H1 (cell line): ENCODE data around the gene ADAM23. TPM values are rescaled to one million over a fixed set of nuclear protein-coding genes. Genes with fewer than 3 reads are reported as not detected.

Experiments
- CBX5 ChIP-seq: fragments of 300-800, 300-1000 bp; sonication (generic); IDR thresholded peaks from 2 replicates; pipeline ENCODE4 v1.7.1; 2016; ENCODE audit warnings: antibody characterized with exemption, low read length, low read depth
- CBX8 ChIP-seq: fragments of 300-800, 300-1000 bp; sonication (generic); IDR thresholded peaks from 2 replicates; pipeline ENCODE4 v1.7.1; 2016; ENCODE audit warnings: low read depth, low read length, borderline replicate concordance
- CHD1 ChIP-seq: IDR thresholded peaks from 2 replicates; pipeline ENCODE4 v1.6.1; 2012; ENCODE audit warnings: low read depth, low read length, improper control_type of control experiment
- EZH2 ChIP-seq: fragments of 200-600 bp; sonication (generic); IDR thresholded peaks from 2 replicates; pipeline ENCODE4 v1.7.1; 2012; ENCODE audit warnings: low read depth, mild to moderate bottlenecking, moderate library complexity, low read length, inconsistent platforms; ENCODE audit not compliant: severe bottlenecking
- HDAC2 ChIP-seq, 2 experiments: fragments of 300-600 bp in 1 of 2; sonication (generic) in 1 of 2; IDR thresholded peaks; 2 replicates each; pipeline ENCODE4 v1.6.1; 2011 to 2012; ENCODE audit warnings: low read depth in 2 of 2, low read length in 2 of 2, mild to moderate bottlenecking in 2 of 2, moderate library complexity in 2 of 2, borderline replicate concordance in 1 of 2, inconsistent platforms in 1 of 2
- POU5F1 ChIP-seq: IDR thresholded peaks from 2 replicates; pipeline ENCODE4 v1.6.1; 2011; ENCODE audit warnings: low read depth, mild to moderate bottlenecking, low read length, moderate library complexity
- RAD21 ChIP-seq, 2 experiments: IDR thresholded peaks in 1 of 2; conservative IDR thresholded peaks in 1 of 2; 2 replicates each; pipeline ENCODE4 v1.6.1; 2011; ENCODE audit warnings: low read depth in 2 of 2, low read length in 2 of 2, improper control_type of control experiment in 1 of 2, inconsistent platforms in 1 of 2, mild to moderate bottlenecking in 1 of 2, moderate library complexity in 1 of 2
- SAP30 ChIP-seq: fragments of 300-600 bp; sonication (generic); IDR thresholded peaks from 2 replicates; pipeline ENCODE4 v1.7.1; 2012; ENCODE audit warnings: low read length, moderate library complexity, mild to moderate bottlenecking, inconsistent platforms; ENCODE audit not compliant: insufficient read depth, insufficient replicate concordance
- SIX5 ChIP-seq: IDR thresholded peaks from 2 replicates; pipeline ENCODE4 v1.6.1; 2011; ENCODE audit warnings: mild to moderate bottlenecking, low read depth, low read length
- SP4 ChIP-seq: IDR thresholded peaks from 2 replicates; pipeline ENCODE4 v1.6.1; 2012; ENCODE audit warnings: low read length, inconsistent platforms
- SRF ChIP-seq: IDR thresholded peaks from 2 replicates; pipeline ENCODE4 v1.6.1; 2011; ENCODE audit warnings: mild to moderate bottlenecking, low read depth, low read length, moderate library complexity
- TAF7 ChIP-seq: optimal IDR thresholded peaks from 2 replicates; pipeline ENCODE3; 2011; ENCODE audit warnings: low read depth, mild to moderate bottlenecking, inconsistent platforms, low read length, moderate library complexity, borderline replicate concordance
- TEAD4 ChIP-seq: IDR thresholded peaks from 2 replicates; pipeline ENCODE4 v1.6.1; 2012; ENCODE audit warnings: low read depth, low read length, inconsistent platforms, mixed read lengths
- ZNF274 ChIP-seq: IDR thresholded peaks from 2 replicates; pipeline ENCODE4 v1.7.0; 2012; ENCODE audit warnings: low read length, borderline replicate concordance; ENCODE audit errors: extremely low read depth
- polyA plus RNA-seq, 7 experiments: library from polyadenylated mRNA; depleted of rRNA in 3 of 7; stranded (reverse) in 5 of 7; unstranded in 2 of 7; fragments of >200 nt in 5 of 7; fragments of 200-250 nt in 2 of 7; gene quantifications; 1 replicate in 5 of 7; 2 replicates in 1 of 7; 4 replicates in 1 of 7; pipeline versions ENCODE4 v1.2.1 to v1.2.3, GENCODE V29; 2011 to 2013; ENCODE audit warnings: missing spikeins in 2 of 7, mixed read lengths in 2 of 7
- total RNA-seq: library from RNA; stranded (reverse); fragmentation: NEBNext Ultra II Directional; extraction: Animal tissue kit (Norgen Biotek cat#: 25700); gene quantifications from 2 replicates; pipeline ENCODE4 v1.2.1, GENCODE V29; 2021
- TF ChIP-seq, protein P1 (sequence below): IDR thresholded peaks from 2 replicates; pipeline ENCODE4 v1.6.1; 2012; ENCODE audit warnings: low read length, inconsistent platforms
- TF ChIP-seq, protein P2 (sequence below), 3 experiments: IDR thresholded peaks; 1 replicate in 2 of 3; 2 replicates in 1 of 3; pipeline versions ENCODE4 v1.5.1 to v1.6.1; 2011; ENCODE audit warnings: low read length in 3 of 3, mild to moderate bottlenecking in 3 of 3, inconsistent platforms in 2 of 3, low read depth in 1 of 3, moderate library complexity in 1 of 3; ENCODE audit not compliant: insufficient read depth in 1 of 3; ENCODE audit errors: control extremely low read depth in 1 of 3
- TF ChIP-seq, protein P3 (sequence below): IDR thresholded peaks from 2 replicates; pipeline ENCODE4 v1.6.1; 2011; ENCODE audit warnings: low read length, improper control_type of control experiment

Gene ADAM23
- total and polyA plus RNA-seq, 2 of the 8 experiments (the other 6 are each of a cell fraction or from before 2014, with no cell fraction given), result 9.9 to 20.8 TPM

DNA sequence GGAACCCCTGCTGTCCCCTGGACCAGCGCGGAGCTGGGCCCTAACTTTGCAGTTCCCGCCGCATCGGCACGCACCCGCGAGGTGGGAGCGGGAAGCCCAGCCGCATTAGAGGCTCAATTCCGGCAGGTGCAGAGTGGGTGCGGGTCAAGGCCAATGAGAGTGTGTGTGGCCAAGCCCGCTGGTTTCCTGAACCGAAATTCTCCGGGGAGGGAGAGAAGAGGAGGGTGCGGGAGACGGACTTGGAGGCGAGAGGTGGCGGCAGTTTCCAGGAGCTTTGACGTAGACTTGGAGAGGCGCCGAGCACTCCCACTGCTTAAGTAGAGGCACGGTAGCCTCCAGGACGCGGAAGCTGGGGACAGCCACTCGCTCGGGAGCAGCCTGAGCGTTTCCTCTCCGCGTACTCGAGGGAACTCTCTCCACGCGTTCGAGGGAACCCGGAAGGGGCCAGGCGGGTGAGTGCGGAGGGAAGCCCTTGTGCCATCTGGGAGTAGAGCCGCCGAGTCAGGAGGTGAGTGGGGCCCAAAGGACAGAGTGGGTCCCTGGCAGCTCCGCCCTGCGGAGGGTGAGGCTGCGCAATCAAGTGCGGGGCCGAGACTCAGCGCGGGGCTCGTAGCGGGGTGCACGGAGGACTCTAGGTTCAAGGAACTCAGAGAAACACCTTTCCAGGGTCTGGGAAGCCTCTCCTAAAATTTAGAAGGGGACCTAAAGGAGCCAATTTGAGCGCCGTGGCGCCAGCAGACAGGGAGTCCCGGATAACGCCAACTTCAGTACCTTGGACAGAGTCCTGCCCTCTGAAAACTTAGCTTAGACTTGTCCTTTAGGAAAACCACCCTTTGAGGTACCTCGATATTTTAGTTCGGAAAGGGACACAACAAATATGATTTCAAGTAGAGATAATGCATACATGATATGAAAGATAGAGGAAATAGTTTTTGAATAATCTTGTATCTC, 199.0 kb downstream of the ADAM23 start, which contains the start of gene FAM237A (continued):
- no peak for TF ChIP-seq TEAD4
- no peak for TF ChIP-seq SAP30
- TF ChIP-seq, protein P1, sequence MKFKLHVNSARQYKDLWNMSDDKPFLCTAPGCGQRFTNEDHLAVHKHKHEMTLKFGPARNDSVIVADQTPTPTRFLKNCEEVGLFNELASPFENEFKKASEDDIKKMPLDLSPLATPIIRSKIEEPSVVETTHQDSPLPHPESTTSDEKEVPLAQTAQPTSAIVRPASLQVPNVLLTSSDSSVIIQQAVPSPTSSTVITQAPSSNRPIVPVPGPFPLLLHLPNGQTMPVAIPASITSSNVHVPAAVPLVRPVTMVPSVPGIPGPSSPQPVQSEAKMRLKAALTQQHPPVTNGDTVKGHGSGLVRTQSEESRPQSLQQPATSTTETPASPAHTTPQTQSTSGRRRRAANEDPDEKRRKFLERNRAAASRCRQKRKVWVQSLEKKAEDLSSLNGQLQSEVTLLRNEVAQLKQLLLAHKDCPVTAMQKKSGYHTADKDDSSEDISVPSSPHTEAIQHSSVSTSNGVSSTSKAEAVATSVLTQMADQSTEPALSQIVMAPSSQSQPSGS, result no peak
- no peak for TF ChIP-seq CHD1
- peak; percentile 67 for TF ChIP-seq EZH2
- no peak for TF ChIP-seq CBX8
- TF ChIP-seq POU5F1, result no peak
- TF ChIP-seq, protein P2, sequence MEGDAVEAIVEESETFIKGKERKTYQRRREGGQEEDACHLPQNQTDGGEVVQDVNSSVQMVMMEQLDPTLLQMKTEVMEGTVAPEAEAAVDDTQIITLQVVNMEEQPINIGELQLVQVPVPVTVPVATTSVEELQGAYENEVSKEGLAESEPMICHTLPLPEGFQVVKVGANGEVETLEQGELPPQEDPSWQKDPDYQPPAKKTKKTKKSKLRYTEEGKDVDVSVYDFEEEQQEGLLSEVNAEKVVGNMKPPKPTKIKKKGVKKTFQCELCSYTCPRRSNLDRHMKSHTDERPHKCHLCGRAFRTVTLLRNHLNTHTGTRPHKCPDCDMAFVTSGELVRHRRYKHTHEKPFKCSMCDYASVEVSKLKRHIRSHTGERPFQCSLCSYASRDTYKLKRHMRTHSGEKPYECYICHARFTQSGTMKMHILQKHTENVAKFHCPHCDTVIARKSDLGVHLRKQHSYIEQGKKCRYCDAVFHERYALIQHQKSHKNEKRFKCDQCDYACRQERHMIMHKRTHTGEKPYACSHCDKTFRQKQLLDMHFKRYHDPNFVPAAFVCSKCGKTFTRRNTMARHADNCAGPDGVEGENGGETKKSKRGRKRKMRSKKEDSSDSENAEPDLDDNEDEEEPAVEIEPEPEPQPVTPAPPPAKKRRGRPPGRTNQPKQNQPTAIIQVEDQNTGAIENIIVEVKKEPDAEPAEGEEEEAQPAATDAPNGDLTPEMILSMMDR (IDR thresholded peaks at IDR 0.05; ENCODE audit: control extremely low read depth in 1 of 3, insufficient read depth in 1 of 3, low read depth in 1 of 3, low read length in 3 of 3), result no peak
- no peak for TF ChIP-seq RAD21 (IDR thresholded peaks at IDR 0.05 in 1 of 2, conservative IDR thresholded peaks at IDR 0.05 in 1 of 2; ENCODE audit: low read depth in 2 of 2, low read length in 2 of 2)
- TF ChIP-seq TAF7, result no peak
- peak in 1 of 2 experiments; percentile 59; a peak in 1 of 4 replicates for TF ChIP-seq HDAC2 (IDR thresholded peaks at IDR 0.05; ENCODE audit: borderline replicate concordance in 1 of 2, low read depth in 2 of 2, low read length in 2 of 2)
- no peak for TF ChIP-seq ZNF274
- no peak for TF ChIP-seq SIX5
- TF ChIP-seq SRF, result no peak
- no peak for TF ChIP-seq CBX5
- TF ChIP-seq, protein P3, sequence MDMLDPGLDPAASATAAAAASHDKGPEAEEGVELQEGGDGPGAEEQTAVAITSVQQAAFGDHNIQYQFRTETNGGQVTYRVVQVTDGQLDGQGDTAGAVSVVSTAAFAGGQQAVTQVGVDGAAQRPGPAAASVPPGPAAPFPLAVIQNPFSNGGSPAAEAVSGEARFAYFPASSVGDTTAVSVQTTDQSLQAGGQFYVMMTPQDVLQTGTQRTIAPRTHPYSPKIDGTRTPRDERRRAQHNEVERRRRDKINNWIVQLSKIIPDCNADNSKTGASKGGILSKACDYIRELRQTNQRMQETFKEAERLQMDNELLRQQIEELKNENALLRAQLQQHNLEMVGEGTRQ, result no peak
- no peak for TF ChIP-seq SP4
